ENCODE results near the gene ADM.

GRCh38 chr11:10333490-10333889 is 28.6 kb downstream of the ADM start:
- TF ChIP-seq CTCF (IDR thresholded peaks at IDR 0.05; ENCODE audit: poor library complexity) (no peak), EZH2phosphoT487 (IDR thresholded peaks at IDR 0.05; ENCODE audit: low read depth, severe bottlenecking, unreplicated experiment) (no peak), EZH2 (IDR thresholded peaks at IDR 0.05; ENCODE audit: borderline replicate concordance) (no peak)
